ENCODE results near the gene PAEP.

The PAEP gene

DNA sequence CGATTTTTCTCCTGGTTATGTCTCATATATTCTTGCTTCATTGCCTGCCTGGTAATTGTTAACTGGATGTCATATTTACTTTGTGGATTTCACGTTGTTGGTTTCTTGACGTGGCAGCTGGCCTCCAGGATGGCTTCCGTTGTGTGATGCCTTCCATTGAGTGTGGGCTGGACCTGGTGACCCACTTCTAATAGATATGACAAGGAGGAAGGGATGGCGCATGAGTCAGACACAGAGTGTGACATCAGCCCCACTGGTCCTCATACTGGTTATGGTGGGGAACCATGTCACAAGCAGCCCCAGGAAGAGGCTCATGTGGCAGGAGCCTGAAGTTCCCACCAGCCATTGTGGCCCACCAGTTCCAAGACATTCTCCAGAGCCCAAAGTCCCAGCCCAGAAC lies 6.4 kb upstream of the PAEP start:
- no peak overlapping the region for H3K4me3 ChIP-seq (replicated peaks; ENCODE audit: low read depth, low read length)
- TF ChIP-seq, protein P1, sequence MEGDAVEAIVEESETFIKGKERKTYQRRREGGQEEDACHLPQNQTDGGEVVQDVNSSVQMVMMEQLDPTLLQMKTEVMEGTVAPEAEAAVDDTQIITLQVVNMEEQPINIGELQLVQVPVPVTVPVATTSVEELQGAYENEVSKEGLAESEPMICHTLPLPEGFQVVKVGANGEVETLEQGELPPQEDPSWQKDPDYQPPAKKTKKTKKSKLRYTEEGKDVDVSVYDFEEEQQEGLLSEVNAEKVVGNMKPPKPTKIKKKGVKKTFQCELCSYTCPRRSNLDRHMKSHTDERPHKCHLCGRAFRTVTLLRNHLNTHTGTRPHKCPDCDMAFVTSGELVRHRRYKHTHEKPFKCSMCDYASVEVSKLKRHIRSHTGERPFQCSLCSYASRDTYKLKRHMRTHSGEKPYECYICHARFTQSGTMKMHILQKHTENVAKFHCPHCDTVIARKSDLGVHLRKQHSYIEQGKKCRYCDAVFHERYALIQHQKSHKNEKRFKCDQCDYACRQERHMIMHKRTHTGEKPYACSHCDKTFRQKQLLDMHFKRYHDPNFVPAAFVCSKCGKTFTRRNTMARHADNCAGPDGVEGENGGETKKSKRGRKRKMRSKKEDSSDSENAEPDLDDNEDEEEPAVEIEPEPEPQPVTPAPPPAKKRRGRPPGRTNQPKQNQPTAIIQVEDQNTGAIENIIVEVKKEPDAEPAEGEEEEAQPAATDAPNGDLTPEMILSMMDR (IDR thresholded peaks at IDR 0.05; ENCODE audit: low read depth, low read length, missing control alignments) = no peak
- no peak for DNase-seq (ENCODE audit: extremely low read depth, low read depth)

DNA sequence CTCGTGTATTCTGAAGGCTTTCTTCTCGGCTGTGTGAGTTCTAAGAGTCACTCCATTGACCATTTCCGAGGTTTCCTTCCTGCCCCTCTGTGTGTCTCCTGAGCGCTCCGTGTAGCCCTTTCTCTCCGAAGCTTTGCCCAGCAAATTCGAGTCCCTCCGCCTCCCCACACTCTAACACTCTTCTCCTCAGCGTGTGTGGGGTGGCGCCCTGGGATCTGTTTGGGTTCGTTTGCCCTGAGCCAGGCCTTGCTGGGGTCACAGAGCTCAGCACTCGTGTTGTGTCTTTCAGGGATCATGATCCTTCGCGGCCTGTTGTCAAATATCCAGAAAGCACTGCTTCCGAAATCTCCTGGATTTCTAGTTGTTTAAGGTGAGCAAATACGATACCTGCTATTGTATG lies 5.6 kb upstream of the PAEP start:
- H3K4me3 ChIP-seq (replicated peaks; ENCODE audit: low read depth, low read length) = no peak overlapping the region
- no peak for DNase-seq (ENCODE audit: extremely low read depth, low read depth)
- TF ChIP-seq, protein P1 (IDR thresholded peaks at IDR 0.05; ENCODE audit: low read depth, low read length, missing control alignments) = no peak

DNA sequence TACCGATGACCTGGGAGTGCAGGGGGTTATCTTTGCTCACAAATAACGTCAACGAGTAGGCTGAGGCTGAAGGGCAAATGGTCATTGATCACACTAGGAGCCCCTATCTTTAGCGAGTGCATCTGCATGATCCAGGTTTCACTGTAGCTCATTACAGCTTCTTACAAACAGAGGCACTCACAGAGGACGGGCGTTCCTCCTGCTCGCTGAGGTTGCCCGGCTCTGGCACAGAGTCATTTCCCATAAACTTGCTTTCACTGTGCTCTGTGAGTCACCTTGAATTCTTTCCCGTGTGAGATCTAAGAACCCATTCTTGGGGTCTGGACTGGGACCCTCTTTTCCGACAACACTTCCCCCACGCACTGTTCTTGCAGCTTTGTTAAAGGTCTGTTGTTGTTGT lies 1.9 kb upstream of the PAEP start:
- DNase-seq (ENCODE audit: extremely low read depth, low read depth) = no peak
- TF ChIP-seq, protein P1 (IDR thresholded peaks at IDR 0.05; ENCODE audit: low read depth, low read length, missing control alignments) = no peak
- no peak overlapping the region for H3K4me3 ChIP-seq (replicated peaks; ENCODE audit: low read depth, low read length)

DNA sequence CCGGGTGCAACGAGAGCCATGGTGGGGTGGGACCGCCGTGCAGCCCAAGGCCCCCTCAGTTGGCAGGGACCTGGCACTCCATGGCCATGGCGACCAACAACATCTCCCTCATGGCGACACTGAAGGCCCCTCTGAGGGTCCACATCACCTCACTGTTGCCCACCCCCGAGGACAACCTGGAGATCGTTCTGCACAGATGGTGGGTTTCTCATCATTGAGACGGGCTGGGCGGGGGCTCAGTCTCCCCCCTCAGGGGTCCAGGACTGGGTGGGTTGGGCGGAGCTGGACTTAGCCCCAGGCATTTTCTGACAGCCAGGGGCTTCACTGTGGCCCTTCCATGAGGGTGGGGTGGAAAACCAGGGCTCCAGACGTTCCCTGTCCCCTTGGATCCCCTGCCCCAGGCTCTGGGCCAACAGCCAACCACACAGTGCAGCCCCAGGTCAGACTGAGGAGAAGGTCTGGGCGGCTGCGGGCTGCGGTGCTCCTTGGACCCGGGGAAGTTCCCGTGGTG lies 734 bp downstream of the PAEP start:
- TF ChIP-seq, protein P1 (IDR thresholded peaks at IDR 0.05; ENCODE audit: low read depth, low read length, missing control alignments) = no peak
- DNase-seq (ENCODE audit: extremely low read depth, low read depth) = no peak
- no peak overlapping the region for H3K4me3 ChIP-seq (replicated peaks; ENCODE audit: low read depth, low read length)

DNA sequence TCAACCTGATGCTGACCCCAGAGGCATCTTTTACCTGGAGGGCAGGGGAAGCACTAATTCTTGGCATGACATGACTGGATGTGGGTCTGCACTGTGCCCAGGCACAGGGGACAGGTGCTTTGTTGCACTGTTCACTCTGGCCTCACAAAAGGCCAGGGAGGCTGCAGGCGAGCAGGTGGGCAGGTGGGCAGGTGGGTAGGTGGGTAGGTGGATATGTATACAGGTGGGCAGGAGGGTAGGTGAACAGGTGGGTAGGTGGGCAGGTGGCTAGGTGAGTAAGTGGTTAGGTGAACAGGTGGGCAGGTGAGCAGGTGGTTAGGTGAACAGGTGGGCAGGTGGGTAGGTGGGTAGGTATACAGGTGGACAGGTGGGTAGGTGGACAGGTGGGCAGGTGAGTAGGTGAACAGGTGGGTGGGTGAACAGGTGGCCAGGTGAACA lies 1.5 kb downstream of the PAEP start:
- H3K4me3 ChIP-seq (replicated peaks; ENCODE audit: low read depth, low read length) = no peak overlapping the region
- no peak for DNase-seq (ENCODE audit: extremely low read depth, low read depth)
- TF ChIP-seq, protein P1 (IDR thresholded peaks at IDR 0.05; ENCODE audit: low read depth, low read length, missing control alignments) = no peak

GRCh38 chr9:135563858-135564257 lies 2.3 kb downstream of the PAEP start:
- no peak overlapping the region for H3K4me3 ChIP-seq (replicated peaks; ENCODE audit: low read depth, low read length)
- TF ChIP-seq, protein P1 (IDR thresholded peaks at IDR 0.05; ENCODE audit: low read depth, low read length, missing control alignments) = no peak
- DNase-seq (ENCODE audit: extremely low read depth, low read depth) = no peak

GRCh38 chr9:135565141-135565628 lies 3.6 kb downstream of the PAEP start:
- DNase-seq (ENCODE audit: extremely low read depth, low read depth) = no peak
- TF ChIP-seq, protein P1 (IDR thresholded peaks at IDR 0.05; ENCODE audit: low read depth, low read length, missing control alignments) = no peak
- no peak overlapping the region for H3K4me3 ChIP-seq (replicated peaks; ENCODE audit: low read depth, low read length)

Measured in HFF-Myc (cell line).